OCI-LY7 (cell line): Measurements from ENCODE around the gene CTDSPL2. TPM values are rescaled to one million over a fixed set of nuclear protein-coding genes. Genes with fewer than 3 reads are reported as not detected.
A peak's percentile ranks its signal among the peaks of the same experiment; 100 is the strongest.
"Not testable (repeated sequence)": the region's sequence is repeated elsewhere in the genome, so short reads cannot be mapped to it uniquely, and the experiment has no call there.

ENCODE experiments used
- BruUV-seq: library from RNA; stranded (reverse); fragments of 400-500 nt; replicated peaks from 2 replicates; lab custom pipeline; 2021; lab: Mats Ljungman, UMichigan
- CTCF ChIA-PET: fragments of 300-600 bp; sonication (Branson Sonifier 250); formaldehyde crosslinking; loops from one replicate; lab custom pipeline; 2022; ENCODE audit warnings: antibody characterized with exemption; ENCODE audit not compliant: unreplicated experiment; lab: Charles Lee
- POLR2A ChIA-PET: fragments of 300-600 bp; sonication (Branson Sonifier 250); formaldehyde crosslinking; loops from one replicate; lab custom pipeline; 2022; ENCODE audit warnings: antibody characterized with exemption; lab: Charles Lee
- DNase-seq: peaks from one replicate; pipeline ENCODE4 v3.0.0-alpha.2; 2015; ENCODE audit warnings: low spot score
- H2AFZ ChIP-seq: fragments of 200-600 bp; sonication (generic), shearing (Covaris generic); 2 replicates; pipeline ENCODE4 v1.6.1; 2014; ENCODE audit warnings: mild to moderate bottlenecking, antibody characterized with exemption, low read length, moderate library complexity
- H3K27ac ChIP-seq: fragments of 200-600 bp; sonication (generic); 2 replicates; pipeline ENCODE4 v1.5.1; 2014; ENCODE audit warnings: mixed run types, low read depth, mild to moderate bottlenecking, moderate library complexity, low read length, inconsistent platforms; ENCODE audit not compliant: poor library complexity, severe bottlenecking
- H3K36me3 ChIP-seq: fragments of 200-600 bp; sonication (generic); 2 replicates; pipeline ENCODE4 v1.6.1; 2014; ENCODE audit warnings: mild to moderate bottlenecking, antibody characterized with exemption, low read length, moderate library complexity, mixed read lengths; ENCODE audit not compliant: insufficient read depth
- H3K4me1 ChIP-seq: fragments of 200-600 bp; sonication (generic); 2 replicates; pipeline ENCODE4 v1.5.1; 2014; ENCODE audit warnings: mild to moderate bottlenecking, low read length; ENCODE audit not compliant: insufficient read depth, poor library complexity, severe bottlenecking
- H3K4me2 ChIP-seq: fragments of 200-600 bp; sonication (generic); 2 replicates; pipeline ENCODE4 v1.6.1; 2014; ENCODE audit warnings: mild to moderate bottlenecking, low read length
- H3K4me3 ChIP-seq: fragments of 200-600 bp; sonication (generic); 2 replicates; pipeline ENCODE4 v1.5.1; 2014; ENCODE audit warnings: mild to moderate bottlenecking, low read depth, low read length; ENCODE audit not compliant: poor library complexity, severe bottlenecking
- H3K79me2 ChIP-seq: fragments of 200-600 bp; sonication (generic); 2 replicates; pipeline ENCODE4 v1.6.1; 2016; ENCODE audit warnings: low read depth, mild to moderate bottlenecking, low read length, moderate library complexity, mixed read lengths; ENCODE audit not compliant: insufficient read depth
- H3K9me2 ChIP-seq: fragments of 200-600 bp; sonication (generic); 2 replicates; pipeline ENCODE4 v1.6.1; 2016; ENCODE audit warnings: mild to moderate bottlenecking, low read length, mixed read lengths; ENCODE audit not compliant: insufficient read depth
- H3K9me3 ChIP-seq: fragments of 200-600 bp; sonication (generic); 2 replicates; pipeline ENCODE4 v1.6.1; 2014; ENCODE audit warnings: mild to moderate bottlenecking, mixed run types, low read length, mixed read lengths
- H4K20me1 ChIP-seq: fragments of 200-600 bp; sonication (generic); 2 replicates; pipeline ENCODE4 v1.6.1; 2014; ENCODE audit warnings: mild to moderate bottlenecking, antibody characterized with exemption, low read length, moderate library complexity, mixed read lengths; ENCODE audit not compliant: insufficient read depth
- EZH2phosphoT487 ChIP-seq: fragments of 200-600 bp; sonication (generic); IDR thresholded peaks from 2 replicates; pipeline ENCODE4 v1.6.1; 2018; ENCODE audit warnings: low read depth, borderline replicate concordance, mild to moderate bottlenecking, mixed run types, antibody characterized with exemption, low read length, moderate library complexity, mixed read lengths
- intact Hi-C: fragments of 100-400 bp; cut with micrococcal nuclease; formaldehyde crosslinking; loops from one replicate; pipeline ENCODE4 v1.10.0; 2022; ENCODE audit not compliant: unreplicated experiment
- total RNA-seq, 2 experiments: library from RNA; depleted of rRNA in 1 of 2; stranded (reverse); fragments of >200 nt in 1 of 2; shearing (Covaris generic) in 1 of 2; gene quantifications; 2 replicates each; pipeline ENCODE4 v1.2.3, GENCODE V29; 2014 to 2022
- TF ChIP-seq, protein P1 (sequence below): fragments of 200-600 bp; sonication (generic); conservative IDR thresholded peaks from 2 replicates; pipeline ENCODE4 v1.5.1; 2014; ENCODE audit warnings: mild to moderate bottlenecking, antibody characterized with exemption, low read length, moderate library complexity, mixed read lengths

Gene CTDSPL2
- total RNA-seq, 2 experiments from 2014 or later, result 88.0 to 138 TPM

DNA sequence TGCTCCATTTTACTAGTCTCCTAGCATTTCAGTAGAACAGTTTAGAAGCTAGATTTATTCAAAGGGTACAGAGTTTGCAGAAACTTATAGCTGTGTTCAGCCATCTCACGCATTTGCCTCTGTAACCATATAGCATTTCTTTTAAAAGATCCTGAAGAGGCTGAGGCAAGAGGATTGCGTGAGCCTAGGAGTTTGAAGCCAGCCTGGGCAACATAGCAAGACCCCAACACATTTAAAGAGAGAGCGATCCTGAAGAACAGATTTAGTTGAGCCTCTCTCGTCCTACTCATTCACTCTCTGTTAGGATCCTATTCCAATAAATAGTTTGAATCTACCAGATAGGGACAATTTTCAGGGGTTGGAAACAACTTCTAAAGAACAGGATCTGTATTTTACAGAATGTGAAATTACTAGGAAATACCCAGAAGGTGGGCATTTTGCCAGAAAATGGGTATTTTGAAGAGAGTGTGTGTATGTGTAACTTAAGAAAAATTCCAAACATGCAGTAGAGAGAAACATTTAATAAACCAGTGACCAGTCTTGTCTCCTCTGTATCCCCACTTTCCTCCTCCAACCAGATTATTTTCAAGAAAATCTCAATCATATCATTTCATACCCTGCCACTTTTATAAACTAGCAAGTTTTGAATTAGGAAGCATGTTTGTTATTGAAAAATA lies 114.0 kb downstream of the CTDSPL2 start:
- intact Hi-C loops, result no loop called here
- Histone ChIP-seq H3K4me3 (no peak overlapping the region), H3K36me3 (peaks cover 73% of the 10 kb centered on the region), H3K9me2 (no peaks in the 10 kb centered on the region), H2AFZ (no peak overlapping the region), H3K4me2 (peak overlapping the region; percentile 13; the same call in 1 of the 2 replicates), H4K20me1 (peaks cover 35% of the 10 kb centered on the region; the same call in 1 of the 2 replicates), H3K79me2 (peaks cover 85% of the 10 kb centered on the region), H3K27ac (no peak overlapping the region), H3K4me1 (peaks cover 18% of the 10 kb centered on the region), H3K9me3 (no peaks in the 10 kb centered on the region)
- CTCF ChIA-PET, result no interaction called here
- no peak for TF ChIP-seq EZH2phosphoT487
- POLR2A ChIA-PET, result interaction anchor here (0.5 to 1.0 kb wide), 2 partner anchors 210 to 340 kb away, joined by 4 to 6 read pairs; no protein-coding TSS in a partner anchor
- TSS peak; percentile 4 for BruUV-seq
- no peak for DNase-seq

DNA sequence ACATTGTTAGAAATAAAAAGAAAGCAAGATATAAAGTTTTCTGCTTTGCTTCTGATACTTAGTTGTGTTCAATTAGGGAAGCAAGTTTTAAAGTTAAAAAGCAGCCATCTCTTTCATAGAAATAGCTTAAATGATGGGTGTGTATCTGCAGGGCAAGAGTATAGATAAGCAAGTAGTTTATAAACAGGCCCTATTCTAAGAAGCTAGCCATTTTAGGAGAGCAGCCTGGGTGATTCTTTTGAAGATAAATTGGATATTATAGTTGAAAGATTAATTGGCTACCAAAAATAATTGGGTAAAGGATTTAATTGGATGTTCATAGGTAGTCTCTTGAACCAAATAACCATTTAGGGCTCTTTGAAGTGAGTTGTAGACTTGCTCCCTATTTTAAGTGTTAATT lies 115.2 kb downstream of the CTDSPL2 start:
- Histone ChIP-seq H2AFZ (no peak overlapping the region), H3K4me2 (no peak overlapping the region), H3K36me3 (peaks cover 75% of the 10 kb centered on the region), H3K79me2 (peaks cover 92% of the 10 kb centered on the region), H3K4me3 (no peak overlapping the region), H3K9me3 (no peaks in the 10 kb centered on the region), H3K27ac (no peak overlapping the region), H4K20me1 (peaks cover 34% of the 10 kb centered on the region; the same call in 1 of the 2 replicates), H3K4me1 (peaks cover 19% of the 10 kb centered on the region), H3K9me2 (no peaks in the 10 kb centered on the region)
- TF ChIP-seq, protein P1, sequence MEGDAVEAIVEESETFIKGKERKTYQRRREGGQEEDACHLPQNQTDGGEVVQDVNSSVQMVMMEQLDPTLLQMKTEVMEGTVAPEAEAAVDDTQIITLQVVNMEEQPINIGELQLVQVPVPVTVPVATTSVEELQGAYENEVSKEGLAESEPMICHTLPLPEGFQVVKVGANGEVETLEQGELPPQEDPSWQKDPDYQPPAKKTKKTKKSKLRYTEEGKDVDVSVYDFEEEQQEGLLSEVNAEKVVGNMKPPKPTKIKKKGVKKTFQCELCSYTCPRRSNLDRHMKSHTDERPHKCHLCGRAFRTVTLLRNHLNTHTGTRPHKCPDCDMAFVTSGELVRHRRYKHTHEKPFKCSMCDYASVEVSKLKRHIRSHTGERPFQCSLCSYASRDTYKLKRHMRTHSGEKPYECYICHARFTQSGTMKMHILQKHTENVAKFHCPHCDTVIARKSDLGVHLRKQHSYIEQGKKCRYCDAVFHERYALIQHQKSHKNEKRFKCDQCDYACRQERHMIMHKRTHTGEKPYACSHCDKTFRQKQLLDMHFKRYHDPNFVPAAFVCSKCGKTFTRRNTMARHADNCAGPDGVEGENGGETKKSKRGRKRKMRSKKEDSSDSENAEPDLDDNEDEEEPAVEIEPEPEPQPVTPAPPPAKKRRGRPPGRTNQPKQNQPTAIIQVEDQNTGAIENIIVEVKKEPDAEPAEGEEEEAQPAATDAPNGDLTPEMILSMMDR, result no peak
- DNase-seq, result no peak
- ChIA-PET POLR2A (interaction anchor here (0.5 to 1.0 kb wide), 6 partner anchors 16 to 235 kb away, joined by 3 to 4 read pairs (median 3); partner anchors contain the start of gene CTDSPL2), CTCF (no interaction called here)
- intact Hi-C loops, result no loop called here
- BruUV-seq, result no TSS peak

- BruUV-seq, H3K9me2 ChIP-seq, H3K27ac ChIP-seq, H3K9me3 ChIP-seq, intact Hi-C loops, H2AFZ ChIP-seq, DNase-seq, H3K4me2 ChIP-seq, CTCF ChIA-PET, H3K4me3 ChIP-seq: not testable (repeated sequence)
- POLR2A ChIA-PET, result interaction anchor here (1.4 kb wide), 1 partner anchor 112 kb away, joined by 3 read pairs; no protein-coding TSS in a partner anchor
- Histone ChIP-seq H4K20me1 (peaks cover 23% of the 10 kb centered on the region; the same call in 1 of the 2 replicates), H3K4me1 (peaks cover 10% of the 10 kb centered on the region), H3K79me2 (peaks cover 86% of the 10 kb centered on the region), H3K36me3 (peaks cover 75% of the 10 kb centered on the region)
These were observed 117.3 kb downstream of the CTDSPL2 start for GRCh38 chr15:44544745-44545144.
